ENCODE results near the gene ZNF268.
"Not testable (repeated sequence)": the region's sequence is repeated elsewhere in the genome, so short reads cannot be mapped to it uniquely, and the experiment has no call there.

The ZNF268 gene

GRCh38 chr12:133227281-133227852 is 46.1 kb downstream of the ZNF268 start:
- DNase-seq (ENCODE audit: low read depth in 2 of 2): no peak

GRCh38 chr12:133231001-133231400 is 49.7 kb downstream of the ZNF268 start:
- DNase-seq (ENCODE audit: low read depth in 2 of 2): no peak

- no peak for DNase-seq (ENCODE audit: low read depth in 2 of 2)
Observed at GRCh38 chr12:133233006-133233405, 51.7 kb downstream of the ZNF268 start.

- no peak for DNase-seq (ENCODE audit: low read depth in 2 of 2)
Observed at GRCh38 chr12:133233993-133234564, 52.8 kb downstream of the ZNF268 start.

- DNase-seq (ENCODE audit: low read depth in 2 of 2): no peak
Observed at GRCh38 chr12:133234971-133235370, 53.7 kb downstream of the ZNF268 start.

- no peak for DNase-seq (ENCODE audit: low read depth in 2 of 2)
Observed at GRCh38 chr12:133235401-133236112, 54.3 kb downstream of the ZNF268 start, which contains the start of gene ANHX. TSS of gene ANHX (minus strand) at chr12:133235877. CDS start at chr12:133234356, 1,521 bp downstream.

- no peak for DNase-seq (ENCODE audit: low read depth in 2 of 2)
Observed at GRCh38 chr12:133236144-133236543, 54.8 kb downstream of the ZNF268 start.

- no peak for DNase-seq (ENCODE audit: low read depth in 2 of 2)
Observed at GRCh38 chr12:133236556-133236955, 55.3 kb downstream of the ZNF268 start.

- DNase-seq (ENCODE audit: low read depth in 2 of 2): no peak
Observed at GRCh38 chr12:133251732-133252131, 70.4 kb downstream of the ZNF268 start.

GRCh38 chr12:133255833-133256232 is 74.5 kb downstream of the ZNF268 start:
- not testable (repeated sequence) for DNase-seq (ENCODE audit: low read depth in 2 of 2)

GRCh38 chr12:133256321-133256720 is 75.0 kb downstream of the ZNF268 start:
- no peak for DNase-seq (ENCODE audit: low read depth in 2 of 2)

GRCh38 chr12:133264173-133264572 is 82.9 kb downstream of the ZNF268 start:
- no peak for DNase-seq (ENCODE audit: low read depth in 2 of 2)
